SK-N-SH treated with all-trans-retinoic acid at 6 μM for 48 hours (cell line): Measurements from ENCODE around the gene NFIB.

Source experiments
- BACH2 ChIP-seq: fragments of 250-450 bp; sonication (Bioruptor Pico); IDR thresholded peaks from 2 replicates; pipeline ENCODE4 v1.9.0; 2021; ENCODE audit warnings: mild to moderate bottlenecking, borderline replicate concordance
- CREB5 ChIP-seq: fragments of 250-450 bp; sonication (Bioruptor Pico); IDR thresholded peaks from 2 replicates; pipeline ENCODE4 v1.5.1; 2020; ENCODE audit warnings: low read depth, mild to moderate bottlenecking, moderate library complexity
- CSRNP3 ChIP-seq: fragments of 250-450 bp; sonication (Bioruptor Pico); IDR thresholded peaks from 2 replicates; pipeline ENCODE4 v1.5.1; 2021; ENCODE audit warnings: mild to moderate bottlenecking, moderate library complexity
- GLIS3 ChIP-seq: fragments of 250-450 bp; sonication (Bioruptor Pico); IDR thresholded peaks from 2 replicates; pipeline ENCODE4 v1.5.0; 2020; ENCODE audit warnings: mild to moderate bottlenecking, moderate library complexity
- OSR1 ChIP-seq: fragments of 250-450 bp; sonication (Bioruptor Pico); IDR thresholded peaks from 2 replicates; pipeline ENCODE4 v1.8.0; 2022; ENCODE audit warnings: moderate library complexity, mild to moderate bottlenecking, inconsistent platforms
- PPARA ChIP-seq: fragments of 250-450 bp; sonication (Bioruptor Pico); IDR thresholded peaks from 2 replicates; pipeline ENCODE4 v1.5.0; 2020; ENCODE audit warnings: mild to moderate bottlenecking, borderline replicate concordance
- SNAI2 ChIP-seq: fragments of 250-450 bp; sonication (Bioruptor Pico); IDR thresholded peaks from 2 replicates; pipeline ENCODE4 v1.5.0; 2020; ENCODE audit warnings: mild to moderate bottlenecking, moderate library complexity
- TOX ChIP-seq: fragments of 250-450 bp; sonication (Bioruptor Pico); IDR thresholded peaks from 2 replicates; pipeline ENCODE4 v1.8.0; 2021; ENCODE audit warnings: mild to moderate bottlenecking, moderate library complexity, borderline replicate concordance

- no peak for TF ChIP-seq GLIS3
- TF ChIP-seq PPARA (CRISPR knock-in tag), result no peak
- no peak for TF ChIP-seq CSRNP3 (CRISPR knock-in tag)
- TF ChIP-seq TOX, result no peak
- no peak for TF ChIP-seq CREB5 (CRISPR knock-in tag)
- no peak for TF ChIP-seq SNAI2 (CRISPR knock-in tag)
- no peak for TF ChIP-seq BACH2 (CRISPR knock-in tag)
- TF ChIP-seq OSR1, result no peak
Observed at GRCh38 chr9:14339746-14340145, 25.8 kb upstream of the NFIB start.
